H9 (cell line): ENCODE data around the gene NOTUM. TPM values are rescaled to one million over a fixed set of nuclear protein-coding genes. Genes with fewer than 3 reads are reported as not detected.

Source experiments
- DNase-seq: peaks from one replicate; pipeline ENCODE4 v3.0.0-alpha.2; 2017
- H2AFZ ChIP-seq: one replicate; pipeline ENCODE4 v1.6.1; 2013; ENCODE audit warnings: mild to moderate bottlenecking, low read length, control low read depth, moderate library complexity
- H2AK5ac ChIP-seq: 2 replicates; pipeline ENCODE4 v1.6.1; 2013; ENCODE audit warnings: low read length, control low read depth, mixed read lengths; ENCODE audit not compliant: insufficient read length
- H2BK120ac ChIP-seq: one replicate; pipeline ENCODE4 v1.6.1; 2013; ENCODE audit warnings: low read depth, mild to moderate bottlenecking, low read length, control low read depth, inconsistent platforms; ENCODE audit not compliant: poor library complexity, severe bottlenecking
- H2BK12ac ChIP-seq: 2 replicates; pipeline ENCODE4 v1.6.1; 2013; ENCODE audit warnings: low read length, control low read depth, mixed read lengths, low read depth; ENCODE audit not compliant: insufficient read length
- H2BK15ac ChIP-seq: 2 replicates; pipeline ENCODE4 v1.6.1; 2013; ENCODE audit warnings: low read depth, low read length, control low read depth
- H2BK20ac ChIP-seq: one replicate; pipeline ENCODE4 v1.6.1; 2013; ENCODE audit warnings: low read depth, mild to moderate bottlenecking, low read length, control low read depth, inconsistent platforms; ENCODE audit not compliant: poor library complexity, severe bottlenecking
- H2BK5ac ChIP-seq: 2 replicates; pipeline ENCODE4 v1.6.1; 2013; ENCODE audit warnings: low read length, control low read depth, mixed read lengths; ENCODE audit not compliant: insufficient read length
- H3K14ac ChIP-seq: 2 replicates; pipeline ENCODE4 v1.6.1; 2013; ENCODE audit warnings: low read length, control low read depth; ENCODE audit not compliant: insufficient read depth
- H3K18ac ChIP-seq: 2 replicates; pipeline ENCODE4 v1.6.1; 2013; ENCODE audit warnings: low read depth, mild to moderate bottlenecking, mixed read lengths, low read length, control low read depth; ENCODE audit not compliant: insufficient read length
- H3K23ac ChIP-seq: 2 replicates; pipeline ENCODE4 v1.6.1; 2013; ENCODE audit warnings: low read length, control low read depth, mixed read lengths, low read depth; ENCODE audit not compliant: insufficient read length
- H3K23me2 ChIP-seq: 2 replicates; pipeline ENCODE4 v1.6.1; 2013; ENCODE audit warnings: low read depth, mild to moderate bottlenecking, mixed read lengths, low read length, control low read depth; ENCODE audit not compliant: insufficient read length, poor library complexity, severe bottlenecking
- H3K27ac ChIP-seq: 2 replicates; pipeline ENCODE4 v1.5.1; 2013; ENCODE audit warnings: low read length, control low read depth, mixed read lengths, low read depth; ENCODE audit not compliant: insufficient read length
- H3K27me3 ChIP-seq: 2 replicates; pipeline ENCODE4 v1.6.1; 2013; ENCODE audit warnings: low read length, control low read depth, inconsistent platforms; ENCODE audit not compliant: insufficient read depth
- H3K4ac ChIP-seq: 2 replicates; pipeline ENCODE4 v1.6.1; 2013; ENCODE audit warnings: low read depth, mild to moderate bottlenecking, control low read depth, inconsistent platforms, low read length, moderate library complexity
- H3K4me1 ChIP-seq: 2 replicates; pipeline ENCODE4 v1.6.1; 2013; ENCODE audit warnings: low read length, control low read depth, inconsistent platforms; ENCODE audit not compliant: insufficient read depth
- H3K4me2 ChIP-seq: 2 replicates; pipeline ENCODE4 v1.6.1; 2013; ENCODE audit warnings: low read length, control low read depth, mixed read lengths; ENCODE audit not compliant: insufficient read length, insufficient read depth
- H3K56ac ChIP-seq: 2 replicates; pipeline ENCODE4 v1.6.1; 2013; ENCODE audit warnings: low read depth, mild to moderate bottlenecking, mixed read lengths, low read length, control low read depth; ENCODE audit not compliant: insufficient read length
- H3K79me1 ChIP-seq: 2 replicates; pipeline ENCODE4 v1.6.1; 2013; ENCODE audit warnings: low read depth, mild to moderate bottlenecking, moderate library complexity, low read length, control low read depth, inconsistent platforms; ENCODE audit not compliant: insufficient read depth, poor library complexity, severe bottlenecking
- H3K79me2 ChIP-seq: 2 replicates; pipeline ENCODE4 v1.6.1; 2013; ENCODE audit warnings: low read length, control low read depth, inconsistent platforms; ENCODE audit not compliant: insufficient read depth
- H3K9ac ChIP-seq: 2 replicates; pipeline ENCODE4 v1.6.1; 2013; ENCODE audit warnings: low read length, control low read depth, mixed read lengths; ENCODE audit not compliant: insufficient read length; ENCODE audit errors: extremely low read depth
- H3K9me3 ChIP-seq: one replicate; pipeline ENCODE4 v1.6.1; 2013; ENCODE audit warnings: low read depth, low read length, inconsistent platforms; ENCODE audit not compliant: control insufficient read depth
- H3T11ph ChIP-seq: one replicate; pipeline ENCODE4 v1.6.1; 2013; ENCODE audit warnings: mild to moderate bottlenecking, low read length, control low read depth, inconsistent platforms
- H4K20me1 ChIP-seq: one replicate; pipeline ENCODE4 v1.6.1; 2013; ENCODE audit not compliant: control insufficient read depth, insufficient read length, insufficient read depth
- H4K5ac ChIP-seq: 2 replicates; pipeline ENCODE4 v1.6.1; 2013; ENCODE audit warnings: low read depth, mild to moderate bottlenecking, mixed read lengths, low read length, control low read depth; ENCODE audit not compliant: insufficient read length
- H4K8ac ChIP-seq: replicated peaks from 2 replicates; pipeline ENCODE4 v1.6.1; 2013; ENCODE audit warnings: low read length, control low read depth, mixed read lengths, low read depth; ENCODE audit not compliant: insufficient read length
- H4K91ac ChIP-seq: 2 replicates; pipeline ENCODE4 v1.6.1; 2013; ENCODE audit warnings: low read depth, mild to moderate bottlenecking, moderate library complexity, mixed read lengths, low read length, control low read depth; ENCODE audit not compliant: insufficient read length
- H3K27ac Mint-ChIP-seq, 3 experiments: 2 replicates in 2 of 3; 3 replicates in 1 of 3; pipeline ENCODE4 v1.8.0; 2020 to 2021; ENCODE audit warnings: mixed read lengths in 3 of 3, mild to moderate bottlenecking in 1 of 3, moderate library complexity in 1 of 3
- H3K27me3 Mint-ChIP-seq: 2 replicates; pipeline ENCODE4 v1.8.0; 2021; ENCODE audit warnings: low read depth, mild to moderate bottlenecking, moderate library complexity, mixed read lengths
- H3K36me3 Mint-ChIP-seq, 3 experiments: 2 replicates in 2 of 3; 3 replicates in 1 of 3; pipeline ENCODE4 v1.8.0; 2020 to 2021; ENCODE audit warnings: low read depth in 3 of 3, mixed read lengths in 3 of 3; ENCODE audit not compliant: insufficient read depth in 1 of 3
- H3K4me1 Mint-ChIP-seq, 2 experiments: 2 replicates each; pipeline ENCODE4 v1.8.0; 2020; ENCODE audit warnings: mixed read lengths in 2 of 2
- H3K4me3 Mint-ChIP-seq, 2 experiments: 2 replicates in 1 of 2; 3 replicates in 1 of 2; pipeline ENCODE4 v1.8.0; 2020 to 2021; ENCODE audit warnings: mild to moderate bottlenecking in 2 of 2, mixed read lengths in 2 of 2, moderate library complexity in 1 of 2
- H3K9me3 Mint-ChIP-seq, 2 experiments: 2 replicates in 1 of 2; 3 replicates in 1 of 2; pipeline ENCODE4 v1.8.0; 2020; ENCODE audit warnings: mild to moderate bottlenecking in 2 of 2, mixed read lengths in 2 of 2, moderate library complexity in 1 of 2
- total RNA-seq: library from RNA; stranded (reverse); gene quantifications from 2 replicates; pipeline ENCODE4 v1.2.1, GENCODE V29; 2021
- TF ChIP-seq, protein P1 (sequence below): fragments of 200-600 bp; sonication (generic); conservative IDR thresholded peaks from 3 replicates; pipeline ENCODE4 v1.8.0; 2021; ENCODE audit warnings: antibody characterized with exemption, mild to moderate bottlenecking

NOTUM gene
- total RNA-seq, 1 experiment from 2014 or later = 2.1 TPM

DNA sequence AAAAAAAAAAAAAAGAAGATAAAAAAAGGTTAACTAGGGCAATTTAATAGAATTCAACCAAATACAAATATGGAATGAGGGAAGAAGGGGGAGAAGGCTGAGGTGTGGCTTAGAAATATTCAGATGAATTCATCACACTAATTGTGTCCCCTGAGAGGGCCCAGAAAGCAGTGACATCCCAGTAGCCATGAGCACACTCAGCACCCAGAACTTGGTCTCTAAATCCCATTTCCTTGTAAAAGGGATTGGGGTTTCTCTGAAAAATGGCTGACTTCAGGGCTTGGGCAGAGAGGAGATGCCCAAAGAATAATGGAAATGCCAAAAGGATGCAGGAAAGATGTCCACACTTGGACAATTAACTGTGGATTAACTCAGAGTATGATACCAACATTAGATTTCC is 12.4 kb upstream of the NOTUM start:
- Histone ChIP-seq H3K27me3 (peaks cover 3% of the 10 kb centered on the region), H4K91ac (no peak overlapping the region), H3K4me1 (no peaks in the 10 kb centered on the region), H4K5ac (no peak overlapping the region), H3K56ac (no peak overlapping the region), H2BK120ac (no peak overlapping the region), H3K9ac (no peak overlapping the region), H3K14ac (no peak overlapping the region), H3K27ac (no peak overlapping the region), H4K8ac (no peak overlapping the region), H3K4me2 (no peak overlapping the region), H3K79me1 (no peaks in the 10 kb centered on the region), H2AFZ (no peak overlapping the region), H2AK5ac (no peak overlapping the region), H2BK12ac (no peak overlapping the region), H3K4ac (no peak overlapping the region), H3K79me2 (no peaks in the 10 kb centered on the region), H3K9me3 (no peaks in the 10 kb centered on the region), H3K23me2 (peaks cover 12% of the 10 kb centered on the region), H2BK5ac (no peak overlapping the region), H4K20me1 (no peaks in the 10 kb centered on the region), H2BK15ac (no peak overlapping the region), H3T11ph (no peak overlapping the region), H2BK20ac (no peak overlapping the region), H3K23ac (no peak overlapping the region), H3K18ac (no peak overlapping the region)
- TF ChIP-seq, protein P1, sequence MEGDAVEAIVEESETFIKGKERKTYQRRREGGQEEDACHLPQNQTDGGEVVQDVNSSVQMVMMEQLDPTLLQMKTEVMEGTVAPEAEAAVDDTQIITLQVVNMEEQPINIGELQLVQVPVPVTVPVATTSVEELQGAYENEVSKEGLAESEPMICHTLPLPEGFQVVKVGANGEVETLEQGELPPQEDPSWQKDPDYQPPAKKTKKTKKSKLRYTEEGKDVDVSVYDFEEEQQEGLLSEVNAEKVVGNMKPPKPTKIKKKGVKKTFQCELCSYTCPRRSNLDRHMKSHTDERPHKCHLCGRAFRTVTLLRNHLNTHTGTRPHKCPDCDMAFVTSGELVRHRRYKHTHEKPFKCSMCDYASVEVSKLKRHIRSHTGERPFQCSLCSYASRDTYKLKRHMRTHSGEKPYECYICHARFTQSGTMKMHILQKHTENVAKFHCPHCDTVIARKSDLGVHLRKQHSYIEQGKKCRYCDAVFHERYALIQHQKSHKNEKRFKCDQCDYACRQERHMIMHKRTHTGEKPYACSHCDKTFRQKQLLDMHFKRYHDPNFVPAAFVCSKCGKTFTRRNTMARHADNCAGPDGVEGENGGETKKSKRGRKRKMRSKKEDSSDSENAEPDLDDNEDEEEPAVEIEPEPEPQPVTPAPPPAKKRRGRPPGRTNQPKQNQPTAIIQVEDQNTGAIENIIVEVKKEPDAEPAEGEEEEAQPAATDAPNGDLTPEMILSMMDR = no peak
- Mint-ChIP-seq H3K36me3 (peaks cover 0 to 2% (median 0%) of the 10 kb centered on the region in 3 experiments; a peak in 3 of 7 replicates), H3K27ac (no peak overlapping the region), H3K4me3 (no peak overlapping the region), H3K9me3 (peaks cover 23 to 24% of the 10 kb centered on the region in 2 experiments), H3K4me1 (peaks cover 6 to 8% of the 10 kb centered on the region in 2 experiments; a peak in 3 of 4 replicates), H3K27me3 (peaks cover 76% of the 10 kb centered on the region)
- no peak for DNase-seq
